ENCODE data around the gene PCDHGC5.

DNA sequence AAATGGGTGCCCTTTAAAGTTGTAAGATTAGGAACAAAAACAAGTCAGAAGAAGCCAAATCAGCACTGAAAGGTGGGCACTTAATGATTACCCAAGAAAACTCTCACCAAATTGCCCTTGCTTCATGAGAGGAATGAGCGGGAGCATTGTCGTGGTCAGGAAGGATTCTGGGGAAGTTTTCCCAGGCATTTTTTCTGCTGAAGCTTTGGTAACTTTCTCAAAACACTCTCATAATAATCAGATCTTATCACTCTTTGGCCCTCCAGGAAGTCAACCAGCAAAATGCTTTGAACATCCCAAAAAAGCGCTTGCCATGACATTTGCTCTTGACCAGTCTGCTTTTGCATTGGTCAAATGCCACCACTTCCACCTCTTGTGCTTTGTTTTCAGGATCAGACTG lies 23.5 kb upstream of the PCDHGC5 start:
- TF ChIP-seq, protein P1, sequence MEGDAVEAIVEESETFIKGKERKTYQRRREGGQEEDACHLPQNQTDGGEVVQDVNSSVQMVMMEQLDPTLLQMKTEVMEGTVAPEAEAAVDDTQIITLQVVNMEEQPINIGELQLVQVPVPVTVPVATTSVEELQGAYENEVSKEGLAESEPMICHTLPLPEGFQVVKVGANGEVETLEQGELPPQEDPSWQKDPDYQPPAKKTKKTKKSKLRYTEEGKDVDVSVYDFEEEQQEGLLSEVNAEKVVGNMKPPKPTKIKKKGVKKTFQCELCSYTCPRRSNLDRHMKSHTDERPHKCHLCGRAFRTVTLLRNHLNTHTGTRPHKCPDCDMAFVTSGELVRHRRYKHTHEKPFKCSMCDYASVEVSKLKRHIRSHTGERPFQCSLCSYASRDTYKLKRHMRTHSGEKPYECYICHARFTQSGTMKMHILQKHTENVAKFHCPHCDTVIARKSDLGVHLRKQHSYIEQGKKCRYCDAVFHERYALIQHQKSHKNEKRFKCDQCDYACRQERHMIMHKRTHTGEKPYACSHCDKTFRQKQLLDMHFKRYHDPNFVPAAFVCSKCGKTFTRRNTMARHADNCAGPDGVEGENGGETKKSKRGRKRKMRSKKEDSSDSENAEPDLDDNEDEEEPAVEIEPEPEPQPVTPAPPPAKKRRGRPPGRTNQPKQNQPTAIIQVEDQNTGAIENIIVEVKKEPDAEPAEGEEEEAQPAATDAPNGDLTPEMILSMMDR (IDR thresholded peaks at IDR 0.05), result no peak
- no peak for TF ChIP-seq POLR2AphosphoS5 (IDR thresholded peaks at IDR 0.05)
- TF ChIP-seq POLR2A (IDR thresholded peaks at IDR 0.05), result no peak

Measured in breast epithelium (tissue), 3 donors.